Endometrial microvascular endothelial cells (primary cell): ENCODE data around the gene MT1X. TPM values are rescaled to one million over a fixed set of nuclear protein-coding genes. Genes with fewer than 3 reads are reported as not detected.
"Not testable (repeated sequence)": the region's sequence is repeated elsewhere in the genome, so short reads cannot be mapped to it uniquely, and the experiment has no call there.

Experiments
- in situ Hi-C: cut with HindIII; loops from 2 replicates; pipeline ENCODE4 v1.10.0; 2017; ENCODE audit warnings: low sequenced_read_pairs, low pct_unique_long_range_greater_than_20kb; ENCODE audit errors: inconsistent ontology term
- total RNA-seq: library from RNA; depleted of rRNA; stranded (reverse); fragments of >200 nt; gene quantifications from one replicate; pipeline ENCODE4 v1.2.3, GENCODE V29; 2015; ENCODE audit errors: inconsistent ontology term

The MT1X gene
- total RNA-seq, 1 donor from 2014 or later, result 114 TPM

- in situ Hi-C loops, result no loop called here
These were observed 18.4 kb downstream of the MT1X start for GRCh38 chr16:56700631-56701030.

- in situ Hi-C loops, result no loop called here
These were observed 19.3 kb downstream of the MT1X start for GRCh38 chr16:56701534-56701933.

GRCh38 chr16:56702836-56703235, 20.6 kb downstream of the MT1X start:
- in situ Hi-C loops, result no loop called here

- in situ Hi-C loops, result no loop called here
These were observed 26.5 kb downstream of the MT1X start for GRCh38 chr16:56708525-56709442.

- in situ Hi-C loops, result no loop called here
These were observed 27.3 kb downstream of the MT1X start for GRCh38 chr16:56709443-56710040.

- in situ Hi-C loops, result no loop called here
These were observed 28.0 kb downstream of the MT1X start for GRCh38 chr16:56710181-56710737.

- in situ Hi-C loops, result no loop called here
These were observed 29.6 kb downstream of the MT1X start for GRCh38 chr16:56711862-56712261.

GRCh38 chr16:56713794-56714193, 31.5 kb downstream of the MT1X start:
- in situ Hi-C loops, result no loop called here

GRCh38 chr16:56715126-56715525, 32.9 kb downstream of the MT1X start:
- in situ Hi-C loops, result no loop called here

- in situ Hi-C loops, result no loop called here
These were observed 34.5 kb downstream of the MT1X start for GRCh38 chr16:56716761-56717160.

- in situ Hi-C loops, result not testable (repeated sequence)
These were observed 35.3 kb downstream of the MT1X start for GRCh38 chr16:56717532-56717931.

- in situ Hi-C loops, result no loop called here
These were observed 40.1 kb downstream of the MT1X start for GRCh38 chr16:56722200-56722842.

GRCh38 chr16:56724191-56724590, 41.9 kb downstream of the MT1X start:
- in situ Hi-C loops, result no loop called here

- in situ Hi-C loops, result no loop called here
These were observed 44.0 kb downstream of the MT1X start for GRCh38 chr16:56726283-56726682.

- in situ Hi-C loops, result no loop called here
These were observed 44.7 kb downstream of the MT1X start for GRCh38 chr16:56726926-56727325.

- in situ Hi-C loops, result no loop called here
These were observed 45.8 kb downstream of the MT1X start for GRCh38 chr16:56728027-56728426.

GRCh38 chr16:56728980-56729734, 46.9 kb downstream of the MT1X start:
- in situ Hi-C loops, result no loop called here

GRCh38 chr16:56729735-56730662, 47.7 kb downstream of the MT1X start, which contains the start of gene NUP93:
Gene NUP93 (plus strand): TSS chr16:56730129. CDS start chr16:56748248, 18,119 bp downstream.
- in situ Hi-C loops, result no loop called here
